MCF 10A (cell line): Measurements from ENCODE around the gene RNF11. TPM values are rescaled to one million over a fixed set of nuclear protein-coding genes. Genes with fewer than 3 reads are reported as not detected.

Experiments used
- BruUV-seq: library from RNA; stranded (reverse); fragments of 400-500 nt; replicated peaks from 2 replicates; lab custom pipeline; 2021; lab: Mats Ljungman, UMichigan
- CTCF ChIA-PET: fragments of 300-600 bp; sonication (Branson Sonifier 250); formaldehyde crosslinking; extraction: SDS; loops from one replicate; lab custom pipeline; 2021; ENCODE audit warnings: antibody characterized with exemption, inconsistent platforms; lab: Yijun Ruan, JAX
- POLR2A ChIA-PET: fragments of 300-600, 350-650 bp; sonication (Branson Sonifier 250); formaldehyde crosslinking; extraction: SDS; loops from one replicate; lab custom pipeline; 2020; ENCODE audit warnings: antibody characterized with exemption, inconsistent platforms; lab: Yijun Ruan, JAX
- DNase-seq: peaks from one replicate; pipeline ENCODE4 v3.0.0-alpha.2; 2018; ENCODE audit not compliant: unreplicated experiment
- H3K27ac Mint-ChIP-seq: one replicate; pipeline ENCODE4 v1.8.0; 2022; ENCODE audit warnings: mild to moderate bottlenecking, low read depth, mixed read lengths; ENCODE audit not compliant: unreplicated experiment
- H3K27me3 Mint-ChIP-seq: one replicate; pipeline ENCODE4 v1.8.0; 2022; ENCODE audit warnings: mixed read lengths; ENCODE audit not compliant: insufficient read depth, unreplicated experiment
- H3K36me3 Mint-ChIP-seq: one replicate; pipeline ENCODE4 v1.8.0; 2022; ENCODE audit warnings: mild to moderate bottlenecking, moderate library complexity, mixed read lengths; ENCODE audit not compliant: insufficient read depth, unreplicated experiment
- H3K4me1 Mint-ChIP-seq: one replicate; pipeline ENCODE4 v1.8.0; 2022; ENCODE audit warnings: mixed read lengths; ENCODE audit not compliant: insufficient read depth, unreplicated experiment
- H3K4me3 Mint-ChIP-seq: one replicate; pipeline ENCODE4 v1.8.0; 2022; ENCODE audit warnings: mild to moderate bottlenecking, moderate library complexity, mixed read lengths; ENCODE audit not compliant: unreplicated experiment
- H3K9me3 Mint-ChIP-seq: one replicate; pipeline ENCODE4 v1.8.0; 2022; ENCODE audit warnings: mixed read lengths; ENCODE audit not compliant: unreplicated experiment
- CTCF ChIP-seq: fragments of 200-600 bp; IDR thresholded peaks from one replicate; pipeline ENCODE4 v1.8.0; 2022; ENCODE audit warnings: antibody characterized with exemption, mild to moderate bottlenecking; ENCODE audit not compliant: unreplicated experiment
- intact Hi-C: fragments of 100-400 bp; cut with micrococcal nuclease; formaldehyde crosslinking; loops from 2 replicates; pipeline ENCODE4 v1.14.1; 2022
- total RNA-seq: library from RNA; stranded (reverse); gene quantifications from 2 replicates; pipeline ENCODE4 v1.2.3, GENCODE V29; 2022

RNF11 gene
- total RNA-seq, 1 experiment from 2014 or later, result 73.1 TPM

- H3K27ac Mint-ChIP-seq, result peak overlapping the region; percentile 37
- BruUV-seq, result no TSS peak
- TF ChIP-seq CTCF, result no peak
- peak; percentile 63 for DNase-seq
- H3K4me3 Mint-ChIP-seq, result no peak overlapping the region
- no peaks in the 10 kb centered on the region for H3K36me3 Mint-ChIP-seq
- POLR2A ChIA-PET, result interaction anchor here (0.6 to 5.0 kb wide), 3 partner anchors 9 to 49 kb away, joined by 3 to 63 read pairs (median 3); partner anchors contain the start of gene RNF11
- H3K9me3 Mint-ChIP-seq, result no peaks in the 10 kb centered on the region
- peaks cover 57% of the 10 kb centered on the region for H3K4me1 Mint-ChIP-seq
- H3K27me3 Mint-ChIP-seq, result no peaks in the 10 kb centered on the region
- intact Hi-C loops, result no loop called here
- CTCF ChIA-PET, result interaction anchor here (0.5 kb wide), 1 partner anchor 490 kb away, joined by 4 read pairs; no protein-coding TSS in a partner anchor
These were observed 28.4 kb downstream of the RNF11 start for GRCh38 chr1:51264451-51264850.

GRCh38 chr1:51265618-51266017 is 29.5 kb downstream of the RNF11 start:
- ChIA-PET POLR2A (interaction anchor here (0.6 to 1.2 kb wide), 2 partner anchors 27 to 1362 kb away, joined by 3 read pairs; no protein-coding TSS in a partner anchor), CTCF (no interaction called here)
- H3K27me3 Mint-ChIP-seq, result no peaks in the 10 kb centered on the region
- no peak for DNase-seq
- no peak overlapping the region for H3K4me3 Mint-ChIP-seq
- TF ChIP-seq CTCF, result no peak
- intact Hi-C loops, result no loop called here
- H3K9me3 Mint-ChIP-seq, result no peaks in the 10 kb centered on the region
- no TSS peak for BruUV-seq
- H3K4me1 Mint-ChIP-seq, result peaks cover 51% of the 10 kb centered on the region
- peaks cover 1% of the 10 kb centered on the region for H3K36me3 Mint-ChIP-seq
- peak overlapping the region; percentile 19 for H3K27ac Mint-ChIP-seq

DNA sequence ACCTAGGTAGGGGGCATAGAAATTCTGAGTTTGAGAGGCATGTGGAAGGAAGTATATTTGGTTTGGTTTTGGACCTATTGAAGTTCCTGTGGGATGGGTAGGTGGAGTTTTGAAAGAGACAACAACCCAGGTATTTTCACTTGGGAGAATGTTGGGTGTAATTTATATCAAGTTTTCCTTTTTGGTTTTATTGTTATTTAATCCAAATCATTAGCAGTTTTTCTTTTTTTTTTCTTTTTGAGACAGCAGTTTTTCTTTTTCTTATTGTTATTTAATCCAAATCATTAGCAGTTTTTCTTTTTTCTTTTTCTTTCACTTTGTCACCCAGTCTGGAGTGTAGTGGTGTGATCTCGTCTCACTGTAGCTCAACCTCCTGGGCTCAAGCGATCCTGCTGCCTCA is 30.1 kb downstream of the RNF11 start:
- Mint-ChIP-seq H3K4me3 (no peak overlapping the region), H3K27ac (no peak overlapping the region), H3K36me3 (peaks cover 7% of the 10 kb centered on the region), H3K27me3 (no peaks in the 10 kb centered on the region), H3K4me1 (peaks cover 46% of the 10 kb centered on the region), H3K9me3 (no peaks in the 10 kb centered on the region)
- no peak for DNase-seq
- intact Hi-C loops, result no loop called here
- ChIA-PET POLR2A (interaction anchor here (0.6 to 1.2 kb wide), 2 partner anchors 28 to 1362 kb away, joined by 3 read pairs; no protein-coding TSS in a partner anchor), CTCF (interaction anchor here (1.5 kb wide), 1 partner anchor 11 kb away, joined by 4 read pairs; no protein-coding TSS in a partner anchor)
- BruUV-seq, result no TSS peak
- TF ChIP-seq CTCF, result no peak

GRCh38 chr1:51266791-51267190 is 30.7 kb downstream of the RNF11 start:
- intact Hi-C loops, result no loop called here
- TF ChIP-seq CTCF, result no peak
- no TSS peak for BruUV-seq
- Mint-ChIP-seq H3K4me1 (peaks cover 41% of the 10 kb centered on the region), H3K9me3 (no peaks in the 10 kb centered on the region), H3K36me3 (peaks cover 9% of the 10 kb centered on the region), H3K27ac (no peak overlapping the region), H3K27me3 (no peaks in the 10 kb centered on the region), H3K4me3 (no peak overlapping the region)
- POLR2A ChIA-PET, result interaction anchor here (0.8 to 4.5 kb wide), 3 partner anchors 12 to 31 kb away, joined by 3 to 20 read pairs (median 7); partner anchors contain the start of gene RNF11
- DNase-seq, result no peak
- CTCF ChIA-PET, result interaction anchor here (1.0 to 1.5 kb wide), 3 partner anchors 11 to 75 kb away, joined by 4 to 5 read pairs (median 4); no protein-coding TSS in a partner anchor
